Measurements from ENCODE around the gene TOPBP1. TPM values are rescaled to one million over a fixed set of nuclear protein-coding genes. Genes with fewer than 3 reads are reported as not detected.

TOPBP1 gene
- total and polyA plus RNA-seq, 9 of the 15 experiments (the other 6 are each of a cell fraction or from before 2014, with no cell fraction given): 16.6 to 77.6 (median 58.2) TPM

DNA sequence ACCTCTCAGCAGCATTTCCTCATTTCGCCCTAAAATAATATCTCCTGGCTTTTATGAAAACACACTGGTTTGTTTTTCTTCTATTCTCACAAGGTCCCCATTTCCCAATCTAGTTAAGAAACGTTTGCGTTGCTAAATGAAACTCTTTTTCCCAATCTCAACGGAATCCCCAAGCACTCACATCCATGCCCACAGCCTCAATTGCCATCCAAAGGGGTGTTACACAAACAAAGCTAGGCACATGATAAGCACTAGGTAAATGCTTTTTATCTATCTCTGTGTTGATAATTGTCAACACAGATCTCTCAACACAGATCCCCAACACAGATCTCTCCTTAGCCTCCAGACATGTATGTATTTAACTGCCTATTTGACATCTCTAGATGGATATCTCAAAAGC lies 49.3 kb upstream of the TOPBP1 start:
- intact Hi-C loops (cut with micrococcal nuclease) (no loop called here), in situ Hi-C loops (cut with MboI) (no loop called here)
- no peak for ATAC-seq
- BruUV-seq (replicated peaks): no TSS peak
- H3K9ac ChIP-seq (ENCODE audit: insufficient read depth in 1 of 2, low read depth in 2 of 2, low read length in 2 of 2): no peak overlapping the region
- WGBS (ENCODE audit: insufficient coverage, low coverage, missing lambda C conversion rate): 0% methylated on average over 4 of the region's 4 CpGs
- no peak overlapping the region for H3K4me2 ChIP-seq (ENCODE audit: insufficient read depth, low read length)
- peaks cover 11 to 56% of the 10 kb centered on the region in 2 experiments for H3K27me3 ChIP-seq (ENCODE audit: control insufficient read depth in 2 of 2, insufficient read depth in 2 of 2, low read length in 2 of 2)
- H3K79me2 ChIP-seq (ENCODE audit: control insufficient read depth, insufficient read depth, low read length): no peaks in the 10 kb centered on the region
- CTCF ChIA-PET (ENCODE audit: low intra/inter-chr PET ratio): no interaction called here
- H3K27ac ChIP-seq (ENCODE audit: extremely low read depth, low read depth, low read length): no peak overlapping the region
- H2AFZ ChIP-seq (ENCODE audit: low read depth, low read length): no peak overlapping the region
- H3K4me3 ChIP-seq: no peak overlapping the region
- no peak for FAIRE-seq
- H3K4me1 ChIP-seq (replicated peaks in 1 of 2; ENCODE audit: control insufficient read depth in 2 of 2, insufficient read depth in 2 of 2, low read length in 2 of 2): no peaks in the 10 kb centered on the region
- POLR2A ChIA-PET: interaction anchor here (1.0 kb wide), 1 partner anchor 9 kb away, joined by 3 read pairs; no protein-coding TSS in a partner anchor
- H3K36me3 ChIP-seq (ENCODE audit: control insufficient read depth, insufficient read depth, low read length): no peaks in the 10 kb centered on the region
- H4K20me1 ChIP-seq (replicated peaks; ENCODE audit: control insufficient read depth, insufficient read depth, low read length): no peaks in the 10 kb centered on the region
- H3K9me3 ChIP-seq (replicated peaks; ENCODE audit: control insufficient read depth, insufficient read depth, low read depth, low read length): no peaks in the 10 kb centered on the region
- TF ChIP-seq SREBF1 (IDR thresholded peaks at IDR 0.05; ENCODE audit: borderline replicate concordance, low read depth, low read length): no peak
- TF ChIP-seq, protein P1, sequence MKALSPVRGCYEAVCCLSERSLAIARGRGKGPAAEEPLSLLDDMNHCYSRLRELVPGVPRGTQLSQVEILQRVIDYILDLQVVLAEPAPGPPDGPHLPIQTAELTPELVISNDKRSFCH (CRISPR knock-in tag; IDR thresholded peaks at IDR 0.05): no peak
- TF ChIP-seq, protein P1 (tag; IDR thresholded peaks at IDR 0.05): no peak
- no peak for TF ChIP-seq NCOA1 (IDR thresholded peaks at IDR 0.05; ENCODE audit: low read depth)
- TF ChIP-seq ZNF586 (CRISPR knock-in tag; conservative IDR thresholded peaks at IDR 0.05): no peak
- TF ChIP-seq EP400 (IDR thresholded peaks at IDR 0.05): no peak
- no peak for DNase-seq (ENCODE audit: extremely low read depth in 1 of 4, low spot score in 3 of 4)
- no peaks in the 10 kb centered on the region for H3K9me1 ChIP-seq (ENCODE audit: control insufficient read depth, insufficient read depth, low read length)
